PC-9 (cell line): ENCODE data around the gene TTLL9.

Source experiments
- CTCF ChIP-seq: fragments of 200-600 bp; sonication (generic); conservative IDR thresholded peaks from 2 replicates; pipeline ENCODE4 v1.6.1; 2017; ENCODE audit warnings: mixed run types, antibody characterized with exemption, mild to moderate bottlenecking, moderate library complexity
- EZH2 ChIP-seq: fragments of 200-600 bp; sonication (generic); IDR thresholded peaks from 2 replicates; pipeline ENCODE4 v1.8.0; 2017; ENCODE audit warnings: antibody characterized with exemption, low read depth

- TF ChIP-seq CTCF: no peak
- no peak for TF ChIP-seq EZH2
Measured at GRCh38 chr20:31925631-31926030, 55.2 kb downstream of the TTLL9 start.
